ENCODE measurements around the gene G6PC3. TPM values are rescaled to one million over a fixed set of nuclear protein-coding genes. Genes with fewer than 3 reads are reported as not detected.

Gene G6PC3
- total RNA-seq, 2 donors from 2014 or later = 36.0 to 41.1 TPM

DNA sequence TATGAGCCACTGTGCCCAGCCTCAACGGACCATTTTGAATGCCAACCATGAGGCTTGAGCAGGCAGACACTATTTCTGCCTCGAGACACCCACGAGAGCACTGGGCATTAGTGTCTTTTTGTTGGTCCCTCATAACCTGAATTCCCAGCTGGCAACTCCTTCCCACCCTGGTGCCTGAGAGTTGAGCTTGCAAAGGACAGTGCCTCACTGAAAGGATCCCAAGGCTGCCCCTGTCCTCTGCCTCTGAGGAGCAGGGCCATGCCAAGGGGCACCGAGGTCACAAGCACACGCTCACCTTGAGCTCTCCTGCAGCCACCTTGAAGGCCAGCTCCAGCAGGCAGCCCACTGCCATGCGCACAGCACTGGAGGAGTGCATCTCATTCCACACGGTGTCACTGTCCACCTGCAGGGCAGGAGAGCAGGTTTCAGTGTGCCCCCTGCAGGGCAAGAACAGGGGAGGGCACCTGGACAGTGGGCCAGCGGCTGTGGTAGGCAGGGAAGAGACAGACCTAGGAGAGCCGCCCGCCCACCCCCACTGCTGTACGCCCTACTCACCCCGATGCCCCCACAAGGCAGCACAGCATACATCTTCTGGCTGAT is 12.8 kb downstream of the G6PC3 start:
- Histone ChIP-seq H3K4me3 (no peak overlapping the region), H3K36me3 (peaks cover 90% of the 10 kb centered on the region), H3K9me3 (no peaks in the 10 kb centered on the region), H3K27ac (no peak overlapping the region), H3K27me3 (no peaks in the 10 kb centered on the region), H3K4me1 (no peaks in the 10 kb centered on the region)
- DNase-seq (ENCODE audit: low spot score) = no peak
- TF ChIP-seq, protein P1, sequence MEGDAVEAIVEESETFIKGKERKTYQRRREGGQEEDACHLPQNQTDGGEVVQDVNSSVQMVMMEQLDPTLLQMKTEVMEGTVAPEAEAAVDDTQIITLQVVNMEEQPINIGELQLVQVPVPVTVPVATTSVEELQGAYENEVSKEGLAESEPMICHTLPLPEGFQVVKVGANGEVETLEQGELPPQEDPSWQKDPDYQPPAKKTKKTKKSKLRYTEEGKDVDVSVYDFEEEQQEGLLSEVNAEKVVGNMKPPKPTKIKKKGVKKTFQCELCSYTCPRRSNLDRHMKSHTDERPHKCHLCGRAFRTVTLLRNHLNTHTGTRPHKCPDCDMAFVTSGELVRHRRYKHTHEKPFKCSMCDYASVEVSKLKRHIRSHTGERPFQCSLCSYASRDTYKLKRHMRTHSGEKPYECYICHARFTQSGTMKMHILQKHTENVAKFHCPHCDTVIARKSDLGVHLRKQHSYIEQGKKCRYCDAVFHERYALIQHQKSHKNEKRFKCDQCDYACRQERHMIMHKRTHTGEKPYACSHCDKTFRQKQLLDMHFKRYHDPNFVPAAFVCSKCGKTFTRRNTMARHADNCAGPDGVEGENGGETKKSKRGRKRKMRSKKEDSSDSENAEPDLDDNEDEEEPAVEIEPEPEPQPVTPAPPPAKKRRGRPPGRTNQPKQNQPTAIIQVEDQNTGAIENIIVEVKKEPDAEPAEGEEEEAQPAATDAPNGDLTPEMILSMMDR (IDR thresholded peaks at IDR 0.05) = peak in 1 of 2 donors; percentile 32

DNA sequence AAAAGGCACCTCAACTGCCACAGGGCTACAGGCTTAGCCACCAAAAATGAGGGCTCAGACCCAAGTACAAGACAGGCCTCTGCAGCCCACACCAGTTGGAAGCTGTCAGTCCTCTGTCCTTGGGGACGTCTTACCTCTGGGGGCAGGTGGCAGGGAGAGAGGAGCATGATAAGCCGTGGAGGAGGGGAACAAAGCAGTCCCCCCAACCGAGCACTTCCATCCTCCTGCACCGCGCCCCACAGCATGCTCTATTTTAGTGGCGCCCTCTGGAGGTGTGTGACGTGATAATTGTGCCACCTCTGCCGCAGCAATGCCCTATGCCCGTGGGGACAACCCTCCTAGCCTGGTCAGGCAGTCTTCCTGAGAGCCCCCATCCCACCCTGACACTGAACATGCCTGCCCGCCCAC is 13.6 kb downstream of the G6PC3 start:
- TF ChIP-seq, protein P1 (IDR thresholded peaks at IDR 0.05) = peak in 1 of 2 donors; percentile 31

DNA sequence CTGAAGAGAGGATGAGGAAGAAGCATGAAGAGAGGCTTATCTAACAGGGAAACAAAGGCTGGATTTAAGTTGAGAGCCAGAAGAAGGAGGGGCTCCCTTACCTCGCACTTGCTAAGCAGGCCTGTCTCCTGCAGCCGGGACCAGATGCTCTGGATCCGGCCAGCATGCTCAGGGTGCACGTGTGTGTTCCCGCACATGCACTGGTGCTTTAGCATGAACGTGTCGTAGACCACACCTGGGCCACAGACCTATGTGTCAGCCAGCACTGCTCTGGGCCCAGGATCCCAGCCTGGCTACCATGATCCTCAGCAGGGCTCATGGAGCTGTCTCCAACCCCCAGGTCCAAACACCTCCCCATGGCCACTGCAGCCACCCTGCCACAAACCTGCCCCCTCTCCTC is 14.4 kb downstream of the G6PC3 start:
- TF ChIP-seq, protein P1 (IDR thresholded peaks at IDR 0.05) = no peak
- Histone ChIP-seq H3K27ac (no peak overlapping the region), H3K27me3 (no peaks in the 10 kb centered on the region), H3K9me3 (no peaks in the 10 kb centered on the region), H3K4me3 (no peak overlapping the region), H3K36me3 (peaks cover 90% of the 10 kb centered on the region), H3K4me1 (no peaks in the 10 kb centered on the region)
- no peak for DNase-seq (ENCODE audit: low spot score)

More for the DNA sequence above, 13.6 kb downstream of the G6PC3 start:
- no peaks in the 10 kb centered on the region for H3K9me3 ChIP-seq
- peaks cover 90% of the 10 kb centered on the region for H3K36me3 ChIP-seq
- H3K27ac ChIP-seq = peak overlapping the region in 1 of 2 donors; percentile 10
- no peak for DNase-seq (ENCODE audit: low spot score)
- H3K4me3 ChIP-seq = no peak overlapping the region
- H3K27me3 ChIP-seq = no peaks in the 10 kb centered on the region
- H3K4me1 ChIP-seq = no peaks in the 10 kb centered on the region

DNA sequence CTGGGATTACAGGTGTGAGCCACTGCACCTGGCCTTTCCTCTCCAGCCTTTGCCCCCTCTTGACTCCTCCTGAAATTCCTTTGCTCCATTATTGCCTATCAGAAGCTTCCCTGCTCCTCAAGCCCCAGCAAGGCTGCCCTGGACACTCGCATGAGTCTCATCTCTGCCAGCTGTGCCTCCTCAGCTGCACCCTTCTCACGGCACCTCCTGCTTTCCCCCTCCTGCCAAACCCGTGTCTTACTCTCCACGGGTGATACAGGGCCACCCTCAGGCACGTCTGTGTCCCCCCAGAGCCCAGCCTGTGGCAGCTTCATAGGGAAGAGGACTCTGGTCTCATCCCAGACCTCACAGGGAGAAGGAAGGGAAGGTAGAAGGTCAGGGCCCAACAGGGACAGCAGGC is 15.4 kb downstream of the G6PC3 start:
- DNase-seq (ENCODE audit: low spot score) = no peak
- peaks cover 90% of the 10 kb centered on the region for H3K36me3 ChIP-seq
- no peaks in the 10 kb centered on the region for H3K27me3 ChIP-seq
- no peaks in the 10 kb centered on the region for H3K4me1 ChIP-seq
- H3K9me3 ChIP-seq = no peaks in the 10 kb centered on the region
- H3K27ac ChIP-seq = peak overlapping the region; percentile 22 to 57
- TF ChIP-seq, protein P1 (IDR thresholded peaks at IDR 0.05) = no peak
- no peak overlapping the region for H3K4me3 ChIP-seq

DNA sequence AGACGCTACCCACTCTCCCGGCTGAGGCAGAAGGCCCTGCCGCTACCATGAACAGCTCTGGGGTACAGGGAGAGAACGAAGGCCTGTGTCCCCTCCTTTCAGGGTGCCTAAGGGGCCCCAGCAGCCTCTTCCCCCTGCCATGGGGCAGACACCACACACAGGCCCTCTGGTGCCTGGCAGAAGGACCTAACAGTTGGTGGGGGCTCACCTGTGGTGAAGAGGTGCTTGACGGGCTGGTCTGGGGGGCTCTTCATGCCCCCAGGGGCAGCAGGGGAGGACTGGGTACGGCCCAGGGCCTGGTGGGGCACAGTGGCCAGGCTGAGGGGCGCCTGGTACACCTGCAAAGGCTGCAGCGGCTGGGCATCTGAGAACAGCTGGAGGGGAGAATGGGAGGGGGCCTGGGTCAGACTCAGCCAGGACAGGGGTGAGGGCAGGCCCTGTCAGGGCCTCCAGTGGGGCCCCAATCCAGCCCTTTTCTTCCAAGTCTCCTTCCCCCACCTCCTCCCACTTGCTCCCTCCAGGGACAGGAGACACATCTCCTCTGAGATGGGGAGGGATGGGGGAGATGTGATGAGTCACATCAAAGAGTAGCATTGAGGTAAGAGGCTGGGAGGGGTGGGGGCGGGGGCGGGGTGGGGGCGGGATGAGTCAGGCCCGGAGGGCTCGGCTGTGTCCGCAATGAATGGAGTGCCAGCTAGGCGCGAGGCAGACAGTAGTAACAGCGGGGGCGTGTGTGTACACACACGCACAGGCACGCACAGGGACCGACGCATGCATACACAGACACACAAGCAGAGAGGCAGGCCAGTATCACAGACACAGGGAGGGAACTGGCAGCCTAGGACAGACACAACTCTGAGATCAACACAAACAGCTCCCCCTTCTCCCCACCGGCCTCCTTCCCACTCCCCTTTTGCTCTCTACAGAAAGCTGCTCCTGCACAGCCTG is 16.1 kb downstream of the G6PC3 start:
- Histone ChIP-seq H3K4me3 (no peak overlapping the region), H3K9me3 (no peaks in the 10 kb centered on the region), H3K27me3 (no peaks in the 10 kb centered on the region), H3K36me3 (peaks cover 91% of the 10 kb centered on the region), H3K27ac (peak overlapping the region; percentile 22 to 57), H3K4me1 (no peaks in the 10 kb centered on the region)
- TF ChIP-seq, protein P1 (IDR thresholded peaks at IDR 0.05) = no peak
- DNase-seq (ENCODE audit: low spot score) = no peak
